Measurements from ENCODE around the gene FBLN1. TPM values are rescaled to one million over a fixed set of nuclear protein-coding genes. Genes with fewer than 3 reads are reported as not detected.

FBLN1 gene
- total and polyA plus RNA-seq, 2 of the 13 experiments (the other 11 are each of a cell fraction or from before 2014, with no cell fraction given): 37.3 to 103 TPM

- TF ChIP-seq HMGXB4 (CRISPR knock-in tag; IDR thresholded peaks at IDR 0.05; ENCODE audit: borderline replicate concordance in 1 of 2, low read depth in 1 of 2) (0 out of 4 replicates have a peak, but pooled peaks of 1 of the 2 experiments have one; percentile 18), SNAPC5 (CRISPR knock-in tag; IDR thresholded peaks at IDR 0.05; ENCODE audit: borderline replicate concordance) (no peak), HMGA1 (CRISPR knock-in tag; conservative IDR thresholded peaks at IDR 0.05) (no peak), PRDM4 (CRISPR knock-in tag; IDR thresholded peaks at IDR 0.05; ENCODE audit: borderline replicate concordance) (no peak), ZNF687 (CRISPR knock-in tag; IDR thresholded peaks at IDR 0.05) (0 out of 2 replicates have a peak, but pooled peaks have one; percentile 8), XRCC5 (optimal IDR thresholded peaks at IDR 0.05; ENCODE audit: low read length) (peak; percentile 28), FOXA1 (IDR thresholded peaks at IDR 0.05) (no peak), FOXA1 (CRISPR knock-in tag; IDR thresholded peaks at IDR 0.05) (peak; percentile 87), RAD21 (CRISPR knock-in tag; IDR thresholded peaks at IDR 0.05) (peak; percentile 39; the same call in 1 of the 2 replicates), FOXA3 (CRISPR knock-in tag; IDR thresholded peaks at IDR 0.05) (peak; percentile 73), CTCF (CRISPR knock-in tag; IDR thresholded peaks at IDR 0.05) (peak; percentile 73), SP5 (CRISPR knock-in tag; IDR thresholded peaks at IDR 0.05; ENCODE audit: borderline replicate concordance, low read depth) (no peak), FOXK1 (CRISPR knock-in tag; IDR thresholded peaks at IDR 0.05; ENCODE audit: borderline replicate concordance, low read depth) (peak; percentile 30; the same call in 1 of the 2 replicates), TBX2 (CRISPR knock-in tag; IDR thresholded peaks at IDR 0.05; ENCODE audit: borderline replicate concordance) (peak; percentile 44; the same call in 1 of the 2 replicates), MAZ (IDR thresholded peaks at IDR 0.05; ENCODE audit: borderline replicate concordance, low read depth, low read length) (no peak), MAZ (CRISPR knock-in tag; IDR thresholded peaks at IDR 0.05; ENCODE audit: low read depth) (0 out of 2 replicates have a peak, but pooled peaks have one; percentile 28)
Observed at GRCh38 chr22:45462034-45462655, 40.5 kb upstream of the FBLN1 start (continued).

Measured in HepG2 (cell line).